Left ventricle myocardium inferior (tissue), 1 donor: Measurements from ENCODE around the gene PCBP3. TPM values are rescaled to one million over a fixed set of nuclear protein-coding genes. Genes with fewer than 3 reads are reported as not detected.

Experiments
- DNase-seq: peaks from one replicate; pipeline ENCODE4 v3.0.0-alpha.2; 2020
- H3K27ac ChIP-seq: fragments of 200-600 bp; replicated peaks from 2 replicates; pipeline ENCODE4 v1.8.0; 2021
- H3K27me3 ChIP-seq: fragments of 200-600 bp; 2 replicates; pipeline ENCODE4 v1.8.0; 2021; ENCODE audit warnings: low read depth
- H3K36me3 ChIP-seq: fragments of 200-600 bp; 2 replicates; pipeline ENCODE4 v1.8.0; 2021
- H3K4me1 ChIP-seq: fragments of 200-600 bp; 2 replicates; pipeline ENCODE4 v1.8.0; 2021
- H3K4me3 ChIP-seq: fragments of 200-600 bp; 2 replicates; pipeline ENCODE4 v1.8.0; 2021; ENCODE audit warnings: mild to moderate bottlenecking, moderate library complexity
- H3K9me3 ChIP-seq: fragments of 200-600 bp; replicated peaks from 2 replicates; pipeline ENCODE4 v1.8.0; 2021
- intact Hi-C: fragments of 100-400 bp; cut with micrococcal nuclease; formaldehyde crosslinking; loops from one replicate; pipeline ENCODE4 v1.11.0; 2022
- total RNA-seq: library from RNA; stranded (reverse); fragmentation: NEBNext Ultra II Directional; extraction: Animal tissue kit (Norgen Biotek cat#: 25700); gene quantifications from one replicate; pipeline ENCODE4 v1.2.1, GENCODE V29; 2021
- TF ChIP-seq, protein P1 (sequence below): fragments of 200-600 bp; IDR thresholded peaks from 2 replicates; pipeline ENCODE4 v1.8.0; 2021; ENCODE audit warnings: antibody characterized with exemption, mild to moderate bottlenecking, borderline replicate concordance
- donor health status: DM: no; HTN: yes; CAD: no; lungs with severe emphysema.

Gene PCBP3
- total RNA-seq, 1 donor from 2014 or later = 2.9 TPM

DNA sequence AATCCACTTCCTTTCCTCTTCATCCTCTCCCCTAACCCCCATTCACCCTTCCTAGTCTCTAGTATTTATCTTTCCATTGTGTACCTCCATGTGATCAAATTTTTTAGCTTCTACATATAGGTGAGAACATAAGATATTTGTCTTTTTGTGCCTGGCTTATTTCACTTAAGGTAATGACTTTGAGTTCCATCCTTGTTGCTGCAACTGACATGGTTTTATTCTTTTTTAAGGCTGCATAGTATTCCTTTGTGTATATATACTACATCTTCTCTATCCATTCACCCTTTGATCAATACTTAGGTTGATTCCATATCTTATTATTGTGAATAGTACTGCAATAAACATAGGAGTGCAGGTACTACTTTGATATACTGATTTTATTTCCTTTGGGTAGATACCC lies 128.7 kb downstream of the PCBP3 start:
- TF ChIP-seq, protein P1, sequence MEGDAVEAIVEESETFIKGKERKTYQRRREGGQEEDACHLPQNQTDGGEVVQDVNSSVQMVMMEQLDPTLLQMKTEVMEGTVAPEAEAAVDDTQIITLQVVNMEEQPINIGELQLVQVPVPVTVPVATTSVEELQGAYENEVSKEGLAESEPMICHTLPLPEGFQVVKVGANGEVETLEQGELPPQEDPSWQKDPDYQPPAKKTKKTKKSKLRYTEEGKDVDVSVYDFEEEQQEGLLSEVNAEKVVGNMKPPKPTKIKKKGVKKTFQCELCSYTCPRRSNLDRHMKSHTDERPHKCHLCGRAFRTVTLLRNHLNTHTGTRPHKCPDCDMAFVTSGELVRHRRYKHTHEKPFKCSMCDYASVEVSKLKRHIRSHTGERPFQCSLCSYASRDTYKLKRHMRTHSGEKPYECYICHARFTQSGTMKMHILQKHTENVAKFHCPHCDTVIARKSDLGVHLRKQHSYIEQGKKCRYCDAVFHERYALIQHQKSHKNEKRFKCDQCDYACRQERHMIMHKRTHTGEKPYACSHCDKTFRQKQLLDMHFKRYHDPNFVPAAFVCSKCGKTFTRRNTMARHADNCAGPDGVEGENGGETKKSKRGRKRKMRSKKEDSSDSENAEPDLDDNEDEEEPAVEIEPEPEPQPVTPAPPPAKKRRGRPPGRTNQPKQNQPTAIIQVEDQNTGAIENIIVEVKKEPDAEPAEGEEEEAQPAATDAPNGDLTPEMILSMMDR = no peak
- Histone ChIP-seq H3K27ac (no peak overlapping the region), H3K4me1 (no peaks in the 10 kb centered on the region), H3K36me3 (no peaks in the 10 kb centered on the region), H3K4me3 (no peak overlapping the region), H3K9me3 (peaks cover 38% of the 10 kb centered on the region), H3K27me3 (no peaks in the 10 kb centered on the region)
- intact Hi-C loops = no loop called here
- no peak for DNase-seq

DNA sequence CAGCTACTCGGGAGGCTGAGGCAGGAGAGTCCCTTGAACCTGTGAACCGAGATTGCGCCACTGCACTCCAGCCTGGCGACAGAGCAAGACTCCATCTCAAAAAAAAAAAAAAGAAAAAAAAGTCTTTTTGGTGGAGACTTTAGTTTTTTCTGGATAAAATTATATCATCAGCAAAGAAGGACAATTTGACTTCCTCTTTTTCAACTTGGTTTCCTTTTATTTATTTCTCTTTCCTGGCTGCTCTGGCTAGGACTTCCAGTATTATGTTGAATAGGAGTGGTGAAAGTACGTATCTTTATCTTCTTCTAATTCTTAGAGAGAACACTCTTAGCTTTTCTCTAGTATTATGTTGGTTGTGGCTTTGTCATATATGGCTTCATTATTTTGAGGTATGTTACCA lies 130.8 kb downstream of the PCBP3 start:
- Histone ChIP-seq H3K27ac (no peak overlapping the region), H3K36me3 (no peaks in the 10 kb centered on the region), H3K4me1 (no peaks in the 10 kb centered on the region), H3K4me3 (no peak overlapping the region), H3K27me3 (no peaks in the 10 kb centered on the region), H3K9me3 (peaks cover 48% of the 10 kb centered on the region)
- intact Hi-C loops = no loop called here
- TF ChIP-seq, protein P1 = no peak
- no peak for DNase-seq

- Histone ChIP-seq H3K4me1 (no peaks in the 10 kb centered on the region), H3K9me3 (peaks cover 48% of the 10 kb centered on the region), H3K27me3 (no peaks in the 10 kb centered on the region), H3K4me3 (no peak overlapping the region), H3K27ac (no peak overlapping the region), H3K36me3 (no peaks in the 10 kb centered on the region)
- TF ChIP-seq, protein P1 = no peak
- intact Hi-C loops = no loop called here
- DNase-seq = no peak
These were observed 133.4 kb downstream of the PCBP3 start for GRCh38 chr21:45776971-45777370.

DNA sequence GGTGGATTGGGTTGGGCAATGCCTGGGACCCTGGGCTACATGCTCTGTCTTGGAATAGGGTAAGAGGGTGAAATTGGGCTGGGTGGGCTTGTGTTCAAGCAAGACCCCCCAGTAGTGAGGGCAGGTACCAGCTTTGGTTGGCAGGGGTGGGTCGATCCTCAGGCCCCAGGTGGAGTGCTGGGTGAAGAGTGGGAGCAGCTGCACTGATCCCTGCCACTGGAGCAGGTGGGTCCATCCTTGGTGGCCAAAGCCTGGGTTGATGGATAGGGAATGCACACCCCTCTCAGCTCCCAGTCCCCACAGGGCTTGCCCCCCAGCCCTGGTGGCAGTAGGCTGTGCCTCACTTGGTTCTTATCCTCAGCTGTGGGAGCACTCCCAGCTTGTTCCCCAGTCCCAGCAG lies 135.2 kb downstream of the PCBP3 start:
- Histone ChIP-seq H3K27ac (no peak overlapping the region), H3K4me1 (no peaks in the 10 kb centered on the region), H3K9me3 (peaks cover 33% of the 10 kb centered on the region), H3K27me3 (no peaks in the 10 kb centered on the region), H3K36me3 (no peaks in the 10 kb centered on the region), H3K4me3 (no peak overlapping the region)
- intact Hi-C loops = no loop called here
- TF ChIP-seq, protein P1 = no peak
- no peak for DNase-seq

DNA sequence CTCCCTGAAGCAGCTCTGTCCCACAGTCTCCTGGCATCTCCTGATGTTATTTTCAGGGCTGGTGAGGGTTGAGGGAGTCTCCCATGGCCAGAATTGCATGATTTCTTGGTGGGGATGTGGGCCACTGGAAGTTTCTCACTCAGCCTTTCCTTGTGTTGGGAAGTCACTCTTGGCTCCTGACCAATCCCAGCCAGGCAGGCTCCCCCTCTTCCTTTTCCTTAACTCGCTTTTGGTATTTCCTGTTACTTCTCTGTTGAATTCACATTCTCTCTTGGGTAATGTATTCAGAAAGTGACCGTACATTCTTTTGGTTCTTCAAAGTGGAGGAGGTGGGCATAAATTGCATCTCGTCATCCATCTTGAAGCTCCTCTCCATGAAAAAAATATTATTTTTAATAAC lies 135.7 kb downstream of the PCBP3 start:
- TF ChIP-seq, protein P1 = no peak
- H3K27ac ChIP-seq = no peak overlapping the region
- no peak overlapping the region for H3K4me3 ChIP-seq
- H3K9me3 ChIP-seq = peaks cover 27% of the 10 kb centered on the region
- no peaks in the 10 kb centered on the region for H3K4me1 ChIP-seq
- no peak for DNase-seq
- H3K36me3 ChIP-seq = no peaks in the 10 kb centered on the region
- no peaks in the 10 kb centered on the region for H3K27me3 ChIP-seq
- intact Hi-C loops = no loop called here

DNA sequence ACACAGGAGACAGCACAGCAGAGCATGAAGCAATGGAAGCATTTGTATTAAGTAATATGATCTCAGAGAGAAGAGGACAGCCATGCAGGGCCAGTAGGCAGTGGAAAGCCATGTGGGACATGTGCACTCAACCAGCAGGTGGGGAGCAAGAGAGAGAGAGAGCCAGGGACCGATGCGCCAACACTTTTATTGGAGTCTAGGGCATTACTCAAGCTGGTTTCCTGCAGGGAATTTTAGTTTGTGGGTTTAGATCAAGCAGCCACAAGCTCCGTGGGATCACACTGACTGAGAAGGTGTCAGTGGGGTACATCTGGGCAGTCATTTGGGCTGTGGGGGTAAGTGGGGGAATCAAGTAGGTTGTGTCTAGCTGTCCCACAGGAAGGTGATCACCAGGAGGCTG lies 137.1 kb downstream of the PCBP3 start:
- no peak overlapping the region for H3K27ac ChIP-seq
- no peaks in the 10 kb centered on the region for H3K27me3 ChIP-seq
- H3K4me1 ChIP-seq = no peaks in the 10 kb centered on the region
- H3K36me3 ChIP-seq = no peaks in the 10 kb centered on the region
- H3K9me3 ChIP-seq = peaks cover 26% of the 10 kb centered on the region
- H3K4me3 ChIP-seq = no peak overlapping the region
- intact Hi-C loops = no loop called here
- TF ChIP-seq, protein P1 = no peak
- DNase-seq = no peak
